AG09309 (cell line): ENCODE results near the gene ALDH3B2.
"Not testable (repeated sequence)": the region's sequence is repeated elsewhere in the genome, so short reads cannot be mapped to it uniquely, and the experiment has no call there.

Experiments
- DNase-seq: peaks from one replicate; pipeline ENCODE4 v3.0.0-alpha.2; 2010; ENCODE audit warnings: low read depth
- H3K4me3 ChIP-seq: 2 replicates; pipeline ENCODE4 v1.5.1; 2011; ENCODE audit warnings: mild to moderate bottlenecking, low read depth, low read length, moderate library complexity; ENCODE audit not compliant: control insufficient read depth
- TF ChIP-seq, protein P1 (sequence below): IDR thresholded peaks from 2 replicates; pipeline ENCODE4 v1.5.1; 2011; ENCODE audit warnings: mild to moderate bottlenecking, low read depth, low read length, inconsistent platforms; ENCODE audit not compliant: insufficient read depth, control insufficient read depth; ENCODE audit errors: missing control alignments

The ALDH3B2 gene, protein sequence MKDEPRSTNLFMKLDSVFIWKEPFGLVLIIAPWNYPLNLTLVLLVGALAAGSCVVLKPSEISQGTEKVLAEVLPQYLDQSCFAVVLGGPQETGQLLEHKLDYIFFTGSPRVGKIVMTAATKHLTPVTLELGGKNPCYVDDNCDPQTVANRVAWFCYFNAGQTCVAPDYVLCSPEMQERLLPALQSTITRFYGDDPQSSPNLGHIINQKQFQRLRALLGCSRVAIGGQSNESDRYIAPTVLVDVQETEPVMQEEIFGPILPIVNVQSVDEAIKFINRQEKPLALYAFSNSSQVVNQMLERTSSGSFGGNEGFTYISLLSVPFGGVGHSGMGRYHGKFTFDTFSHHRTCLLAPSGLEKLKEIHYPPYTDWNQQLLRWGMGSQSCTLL

DNA sequence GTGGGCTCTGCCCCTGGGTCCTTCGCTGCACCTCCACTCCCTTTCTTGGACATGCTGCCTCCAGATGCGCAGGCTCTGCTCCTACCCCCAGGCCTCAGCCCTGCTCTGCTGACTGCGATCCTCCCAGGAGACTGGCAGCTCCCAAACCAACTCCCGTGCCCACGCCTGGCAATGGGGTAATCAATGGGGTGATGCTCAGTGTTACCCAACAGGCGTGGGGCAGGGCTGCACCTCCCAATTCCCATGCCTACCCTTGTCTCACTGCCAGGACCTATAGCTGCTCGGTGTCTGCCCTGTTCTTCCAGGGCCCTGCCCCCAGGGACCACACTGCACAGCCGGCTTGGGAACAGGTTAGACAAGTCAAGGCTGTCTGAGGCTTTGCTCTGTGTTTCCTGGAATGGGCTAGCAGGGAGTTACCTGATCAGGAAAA is at the start of gene ALDH3B2:
ALDH3B2 (minus strand) TSS at position 182 of the 430 bp plus-strand sequence. CDS start 7,688 bp downstream, outside the sequence.
- TF ChIP-seq, protein P1, sequence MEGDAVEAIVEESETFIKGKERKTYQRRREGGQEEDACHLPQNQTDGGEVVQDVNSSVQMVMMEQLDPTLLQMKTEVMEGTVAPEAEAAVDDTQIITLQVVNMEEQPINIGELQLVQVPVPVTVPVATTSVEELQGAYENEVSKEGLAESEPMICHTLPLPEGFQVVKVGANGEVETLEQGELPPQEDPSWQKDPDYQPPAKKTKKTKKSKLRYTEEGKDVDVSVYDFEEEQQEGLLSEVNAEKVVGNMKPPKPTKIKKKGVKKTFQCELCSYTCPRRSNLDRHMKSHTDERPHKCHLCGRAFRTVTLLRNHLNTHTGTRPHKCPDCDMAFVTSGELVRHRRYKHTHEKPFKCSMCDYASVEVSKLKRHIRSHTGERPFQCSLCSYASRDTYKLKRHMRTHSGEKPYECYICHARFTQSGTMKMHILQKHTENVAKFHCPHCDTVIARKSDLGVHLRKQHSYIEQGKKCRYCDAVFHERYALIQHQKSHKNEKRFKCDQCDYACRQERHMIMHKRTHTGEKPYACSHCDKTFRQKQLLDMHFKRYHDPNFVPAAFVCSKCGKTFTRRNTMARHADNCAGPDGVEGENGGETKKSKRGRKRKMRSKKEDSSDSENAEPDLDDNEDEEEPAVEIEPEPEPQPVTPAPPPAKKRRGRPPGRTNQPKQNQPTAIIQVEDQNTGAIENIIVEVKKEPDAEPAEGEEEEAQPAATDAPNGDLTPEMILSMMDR: no peak
- no peak for DNase-seq
- no peak within 1 kb of the TSS for H3K4me3 ChIP-seq

DNA sequence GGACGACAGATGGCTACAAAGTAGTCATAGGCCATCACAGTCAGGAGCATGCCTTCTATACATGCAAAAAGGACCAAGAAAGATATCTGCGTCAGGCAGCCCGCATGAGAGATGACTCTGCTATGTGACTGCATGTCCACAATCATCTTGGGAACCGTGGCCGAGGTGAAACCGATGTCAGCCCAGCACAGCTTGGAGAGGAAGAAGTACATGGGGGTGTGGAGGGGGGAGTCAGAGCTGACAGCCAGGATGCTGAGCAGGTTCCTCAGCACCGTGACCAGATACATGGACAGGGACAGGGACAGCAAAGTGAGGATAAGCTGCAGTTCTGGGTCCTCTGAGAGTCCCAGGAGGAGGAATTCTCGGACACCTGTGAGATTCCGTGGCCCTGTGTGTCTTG is 48.6 kb upstream of the ALDH3B2 start:
- not testable (repeated sequence) for H3K4me3 ChIP-seq

DNA sequence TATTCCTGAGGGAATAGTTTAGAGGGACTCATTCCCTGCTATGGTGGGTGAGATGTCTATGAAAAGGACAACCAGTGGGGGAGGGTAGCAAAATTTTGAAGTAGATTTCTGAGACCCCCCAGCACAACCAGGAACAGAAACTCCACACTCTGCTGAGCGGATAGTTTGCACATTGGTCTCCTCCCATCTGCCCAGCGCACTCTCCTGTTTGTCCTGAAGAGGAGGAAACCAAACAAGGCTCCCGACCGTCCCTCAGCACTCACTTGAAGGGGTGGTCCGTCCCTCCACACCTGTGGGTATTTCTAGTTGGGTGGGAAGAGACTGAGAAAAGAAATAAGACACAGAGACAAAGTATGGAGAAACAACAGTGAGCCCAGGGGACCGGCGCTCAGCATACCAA is 41.8 kb upstream of the ALDH3B2 start:
- not testable (repeated sequence) for H3K4me3 ChIP-seq

More for the DNA sequence above, 48.6 kb upstream of the ALDH3B2 start:
- not testable (repeated sequence) for DNase-seq

DNA sequence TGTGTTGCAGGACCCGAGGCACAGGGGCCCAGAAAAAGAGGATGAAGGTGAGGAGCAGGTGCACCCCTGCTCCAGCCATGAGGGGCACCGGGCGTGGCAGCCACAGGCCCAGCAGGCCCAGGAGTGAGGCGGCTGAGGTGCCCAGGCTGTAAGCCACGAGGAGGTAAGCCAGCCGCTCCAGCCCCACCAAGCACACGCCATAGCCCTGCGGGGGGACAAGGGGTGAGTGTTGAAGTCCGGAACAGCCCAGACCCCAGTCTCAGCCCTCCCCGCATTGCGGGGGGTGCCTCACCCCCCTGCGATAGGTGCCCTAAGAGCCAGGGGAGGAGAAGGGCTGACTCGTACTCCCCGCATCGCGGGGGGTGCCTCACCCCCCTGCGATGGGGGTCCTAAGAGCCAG is 41.4 kb upstream of the ALDH3B2 start:
- not testable (repeated sequence) for DNase-seq, H3K4me3 ChIP-seq

More for the DNA sequence above, 41.8 kb upstream of the ALDH3B2 start:
- not testable (repeated sequence) for DNase-seq

DNA sequence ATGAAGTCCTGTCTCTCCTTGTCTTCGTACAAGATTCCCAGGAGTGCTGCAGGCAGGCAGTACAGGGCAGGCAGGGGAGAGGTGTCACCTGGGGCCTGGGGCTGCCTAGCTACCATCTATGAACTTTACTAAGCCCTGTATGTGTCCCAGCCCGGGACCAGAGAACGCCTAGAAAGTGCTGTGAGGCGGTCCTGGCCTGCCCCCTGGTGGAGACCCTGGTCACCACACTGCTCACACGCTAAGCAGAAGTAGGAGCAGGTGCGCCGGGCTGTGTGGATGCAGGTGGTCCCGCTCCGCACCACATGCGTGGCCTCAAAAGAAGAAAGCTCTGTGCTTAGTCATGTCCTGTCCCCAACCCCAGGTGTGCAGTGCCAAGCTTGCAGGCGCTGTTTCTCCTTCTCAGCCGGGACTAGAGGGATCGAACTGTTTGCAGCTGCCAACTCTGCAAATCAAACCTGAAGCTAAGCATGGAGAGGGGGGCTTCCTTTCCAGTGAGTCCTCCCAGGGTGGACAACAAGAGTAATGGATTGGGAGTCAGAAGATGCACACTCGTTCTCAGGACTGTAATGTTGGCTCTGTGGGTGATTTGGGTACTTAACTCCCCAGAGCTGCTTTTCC is 39.6 kb upstream of the ALDH3B2 start:
- H3K4me3 ChIP-seq, DNase-seq: not testable (repeated sequence)
- TF ChIP-seq, protein P1: peak; percentile 25

DNA sequence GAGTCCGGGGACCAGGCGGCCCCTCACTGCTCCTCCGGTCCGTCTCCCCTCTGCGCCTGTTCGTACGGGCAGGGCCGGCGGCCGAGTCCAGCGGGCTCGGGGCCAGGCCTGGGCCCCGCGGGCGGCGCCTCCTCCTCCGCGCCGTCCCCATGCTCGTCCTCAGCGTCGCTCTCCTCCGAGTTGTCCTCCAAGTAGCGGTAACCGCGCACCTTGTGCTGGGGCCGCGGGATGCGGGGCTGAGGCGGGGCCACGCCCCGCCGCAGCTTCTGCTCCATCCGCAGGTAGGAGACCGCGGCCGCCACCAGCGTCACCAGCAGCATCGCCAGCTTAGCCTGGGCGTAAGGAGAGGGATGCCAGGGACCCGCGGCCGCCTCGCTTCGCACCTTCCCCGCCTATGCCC is 37.3 kb upstream of the ALDH3B2 start:
- H3K4me3 ChIP-seq, DNase-seq: not testable (repeated sequence)

DNA sequence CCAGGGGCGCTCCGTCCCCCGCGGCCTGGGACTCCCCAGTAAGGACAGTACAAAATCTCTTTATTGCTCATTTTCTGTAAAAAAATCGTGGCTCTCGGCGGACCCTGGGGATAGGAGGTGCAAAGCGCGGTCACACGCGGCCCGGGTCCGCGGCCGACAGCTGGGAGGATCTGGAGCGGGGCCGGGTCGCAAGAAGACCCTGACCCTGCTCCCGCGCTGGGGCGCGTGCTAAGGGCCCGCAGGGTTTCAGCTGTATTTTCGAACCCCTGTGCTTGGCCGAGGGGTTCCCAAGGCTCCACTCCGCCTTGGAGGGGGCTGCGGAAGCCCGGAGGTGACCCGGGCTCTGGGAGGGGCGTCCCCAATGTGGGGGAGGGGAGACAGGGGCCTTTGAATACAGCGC is 36.8 kb upstream of the ALDH3B2 start:
- not testable (repeated sequence) for DNase-seq, H3K4me3 ChIP-seq

DNA sequence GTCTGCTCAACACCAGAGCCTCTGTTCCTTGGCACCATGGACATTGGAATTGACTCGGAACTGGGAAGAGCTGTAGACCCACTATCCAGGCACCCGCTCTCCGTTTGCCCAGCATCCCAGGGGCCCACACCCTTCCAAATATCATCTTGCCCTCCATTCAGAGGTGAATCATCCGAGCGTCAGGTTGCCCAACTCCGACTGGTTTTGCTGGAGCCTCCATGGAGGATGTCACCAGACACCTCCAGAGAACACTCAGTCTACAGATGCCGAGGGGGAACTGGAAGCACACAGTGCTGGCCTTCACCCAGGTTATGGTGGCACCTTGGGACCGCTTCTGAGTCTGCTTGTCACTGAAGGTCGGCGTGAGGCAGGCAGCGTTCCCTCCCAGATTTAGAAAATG is 35.4 kb upstream of the ALDH3B2 start:
- DNase-seq, H3K4me3 ChIP-seq: not testable (repeated sequence)

DNA sequence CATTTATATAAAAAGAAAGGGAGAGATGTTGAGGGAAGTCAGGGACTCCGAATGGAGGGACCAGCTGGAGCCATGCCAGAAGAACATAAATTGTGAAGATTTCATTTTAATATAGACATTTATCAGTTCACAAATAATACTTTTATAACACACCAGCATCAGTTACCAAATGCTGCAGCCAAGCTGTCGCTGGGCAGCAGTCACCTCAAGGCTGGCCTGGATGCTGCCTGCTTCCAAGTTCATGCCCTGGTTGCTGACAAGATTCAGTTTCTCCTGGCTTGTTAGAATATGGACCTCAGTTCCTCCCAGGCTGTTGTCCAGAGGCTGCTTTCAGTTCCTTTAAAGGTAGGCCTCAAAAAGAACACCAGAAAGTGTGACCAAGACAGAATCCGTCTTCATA is 30.8 kb upstream of the ALDH3B2 start:
- H3K4me3 ChIP-seq: no peak overlapping the region
- TF ChIP-seq, protein P1: no peak
- no peak for DNase-seq

DNA sequence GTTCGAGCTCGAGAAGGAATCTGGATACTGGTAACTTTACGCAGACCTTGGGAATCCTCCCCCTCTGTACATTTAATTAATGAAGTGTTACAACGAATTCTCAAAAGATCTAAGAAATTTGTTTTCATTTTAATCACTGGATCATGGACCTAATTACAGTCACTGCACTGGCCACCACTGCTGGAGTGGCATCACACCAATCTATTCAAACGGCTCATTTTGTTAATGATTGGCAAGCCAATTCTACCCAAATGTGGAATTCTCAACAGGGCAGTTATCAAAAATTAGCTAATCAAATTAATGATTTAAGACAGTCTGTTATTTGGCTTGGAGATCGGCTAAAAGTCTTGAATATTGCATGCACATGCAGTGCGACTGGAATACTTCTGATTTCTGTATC is 30.1 kb upstream of the ALDH3B2 start:
- no peak for DNase-seq
- no peak overlapping the region for H3K4me3 ChIP-seq
- TF ChIP-seq, protein P1: no peak

DNA sequence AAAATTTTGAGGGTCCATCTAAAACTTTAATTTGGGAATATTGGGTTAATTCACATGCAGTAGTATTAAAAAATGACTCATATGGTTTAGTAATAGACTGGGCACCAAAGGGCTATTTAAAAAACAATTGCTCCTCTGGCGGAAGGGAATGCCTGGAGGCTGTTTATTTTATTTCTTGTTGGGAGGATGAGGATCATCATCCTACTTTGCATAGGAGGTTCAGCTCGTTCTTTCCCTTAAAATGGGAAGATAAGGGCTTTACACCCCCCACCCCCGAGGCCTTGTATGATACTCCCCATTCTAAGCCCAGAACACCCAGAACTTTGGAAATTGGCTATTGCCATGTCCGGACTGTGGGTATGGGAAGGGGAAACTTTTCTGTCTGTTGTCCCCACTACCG is 29.3 kb upstream of the ALDH3B2 start:
- not testable (repeated sequence) for H3K4me3 ChIP-seq, DNase-seq
